Activated naive CD4-positive, alpha-beta T cell treated with Interleukin-2 at 50 U/mL for 16 hours (primary cell): ENCODE data around the gene PLCH1.

ENCODE experiments used
- DNase-seq: peaks from one replicate; pipeline ENCODE4 v3.0.0-alpha.2; 2020

PLCH1 gene

DNA sequence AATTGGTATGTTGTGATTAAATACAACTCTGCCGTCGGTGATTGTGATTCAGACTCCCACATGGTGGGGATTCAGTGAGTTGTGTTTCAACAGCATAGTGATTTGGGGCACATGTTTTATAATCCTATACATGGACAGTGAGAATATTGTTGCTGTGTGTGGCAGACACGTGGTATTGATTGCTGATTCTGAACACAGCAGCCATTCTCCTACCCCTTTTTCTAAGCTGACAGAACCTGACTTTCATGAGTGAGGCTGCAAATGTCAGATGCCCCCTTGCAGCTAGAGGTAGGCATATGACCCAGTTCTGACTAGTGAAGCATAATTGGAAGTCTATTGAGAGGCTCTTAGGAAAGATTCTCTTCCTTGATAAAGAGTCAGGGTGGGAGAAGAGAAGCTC lies 296.3 kb downstream of the PLCH1 start:
- DNase-seq = no peak

DNA sequence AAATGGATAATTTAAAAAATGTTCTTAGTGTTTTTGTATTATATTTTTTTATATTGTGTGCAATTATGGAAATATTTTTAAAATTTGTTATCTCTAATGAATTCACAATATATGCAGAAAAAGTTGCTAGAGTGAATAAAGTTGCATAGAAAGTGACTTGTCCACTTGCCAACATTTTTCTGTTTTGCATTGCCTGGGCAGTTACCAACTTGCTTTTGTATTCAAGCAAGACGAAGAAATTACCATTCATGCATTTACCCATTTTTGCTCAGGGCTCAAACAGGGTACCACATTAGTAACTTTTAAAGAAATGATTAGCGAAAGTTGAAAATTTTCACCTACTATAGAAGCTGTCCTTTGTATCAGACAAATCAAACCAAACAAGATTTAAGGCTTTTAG lies 298.5 kb downstream of the PLCH1 start:
- DNase-seq = no peak

DNA sequence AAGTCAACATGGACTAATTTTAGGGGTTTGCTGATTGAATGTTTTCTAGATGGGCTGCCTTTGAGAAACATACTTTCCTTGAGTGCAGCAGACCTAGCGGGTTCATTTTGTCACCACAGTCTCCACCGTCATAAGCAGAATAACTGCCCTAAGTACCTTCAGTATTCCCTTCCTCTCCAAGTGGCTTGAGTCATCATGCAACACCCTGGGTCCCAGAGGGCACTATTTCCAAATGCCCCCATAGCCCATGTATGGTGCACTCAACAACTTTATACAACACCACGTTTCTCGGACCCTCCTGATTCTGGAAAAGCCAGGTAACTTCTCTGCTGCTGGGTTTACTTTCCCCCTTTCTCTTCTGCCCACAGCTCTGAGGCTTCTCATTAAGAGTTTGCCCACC lies 300.1 kb downstream of the PLCH1 start:
- DNase-seq = no peak

DNA sequence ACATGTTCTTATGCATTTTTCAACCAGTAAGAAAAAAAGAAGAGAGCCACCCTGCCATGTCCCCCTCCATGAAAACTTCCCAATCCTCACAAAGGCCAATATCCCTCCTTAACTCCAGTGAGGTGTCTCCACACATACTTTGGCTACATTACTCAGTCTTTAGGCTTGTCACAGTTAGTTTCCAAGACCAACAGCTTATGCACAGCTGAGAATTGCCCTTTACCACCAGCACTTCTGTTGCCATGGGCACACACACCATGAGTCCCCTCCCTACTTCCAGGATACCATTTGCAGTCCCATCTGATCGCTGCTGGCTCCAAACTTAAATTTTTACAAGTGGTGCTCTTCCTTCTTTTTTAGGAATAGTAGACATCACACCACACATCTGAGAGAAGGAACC lies 301.1 kb downstream of the PLCH1 start:
- no peak for DNase-seq

DNA sequence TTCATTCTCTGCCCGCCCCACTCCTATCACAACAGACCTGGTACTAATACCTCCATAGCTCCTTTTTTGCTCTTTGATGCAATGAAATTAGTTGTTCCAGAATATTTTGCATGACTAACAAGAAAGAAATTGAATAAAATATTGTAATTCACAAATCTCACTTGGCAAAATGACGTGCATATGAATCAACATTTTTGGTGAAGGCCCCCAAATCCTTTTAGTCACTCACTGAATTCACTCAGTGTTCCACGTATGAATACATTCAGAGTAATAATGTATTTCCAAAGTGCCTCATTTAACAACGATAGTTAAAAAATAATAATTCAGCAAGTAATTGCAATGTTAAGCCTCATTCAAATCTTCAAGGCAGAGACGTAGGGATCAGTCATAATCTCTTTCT lies 302.8 kb downstream of the PLCH1 start:
- DNase-seq = no peak

DNA sequence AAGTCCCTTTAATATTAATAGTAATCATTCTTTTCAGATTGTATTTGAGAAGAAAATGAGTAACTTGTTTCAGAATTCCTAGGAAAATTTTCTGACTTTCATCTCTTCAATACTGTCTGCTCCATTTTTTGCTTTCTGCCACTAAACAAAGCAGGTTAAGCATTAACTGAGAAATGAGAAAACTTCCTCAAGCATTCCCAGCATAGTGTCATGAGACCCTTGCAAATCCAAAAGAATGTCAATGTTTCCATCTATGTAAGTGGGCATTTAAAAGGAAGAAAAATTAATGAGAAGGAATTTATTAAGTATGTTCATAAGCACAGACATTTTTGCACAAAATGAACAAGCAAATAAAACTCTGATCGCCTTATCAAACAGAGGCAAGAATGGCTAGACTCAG lies 303.4 kb downstream of the PLCH1 start:
- no peak for DNase-seq

DNA sequence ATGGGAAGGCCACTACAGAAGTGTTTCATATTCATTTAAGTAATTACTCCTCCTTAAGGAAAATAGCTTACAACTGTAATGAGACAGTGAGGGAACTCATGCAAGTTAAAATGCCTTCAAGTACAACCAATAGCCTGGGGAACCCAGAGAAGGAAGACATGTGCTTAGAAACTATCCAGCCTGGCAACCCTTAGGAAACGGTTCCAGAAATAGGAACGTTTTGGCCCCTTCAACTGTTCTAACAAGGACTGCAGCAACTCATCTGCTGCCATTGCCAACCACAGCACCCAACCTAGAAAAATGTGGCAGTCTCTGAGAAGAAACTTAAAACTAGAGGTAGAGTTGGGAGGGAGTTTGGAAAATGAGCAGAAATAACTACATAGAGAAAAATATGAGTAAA lies 303.8 kb downstream of the PLCH1 start:
- no peak for DNase-seq

DNA sequence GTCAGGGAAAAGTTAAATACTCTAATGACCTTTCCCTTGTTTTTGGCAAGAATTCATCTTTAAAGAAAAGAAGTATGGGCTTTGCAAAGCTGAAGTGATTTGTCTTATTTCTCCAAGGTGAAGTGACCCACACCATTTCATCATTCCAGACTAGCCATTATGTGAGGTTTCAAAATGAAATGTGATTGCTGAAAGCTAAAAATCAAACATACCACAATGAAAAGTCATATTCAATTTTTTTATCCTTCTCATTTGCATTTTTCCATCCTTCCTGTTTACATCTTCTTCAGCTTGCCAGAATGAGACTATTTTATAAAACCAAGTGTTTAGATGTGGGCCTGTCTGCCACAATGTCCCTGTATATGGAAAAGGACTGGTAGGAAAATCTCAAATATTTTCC lies 309.1 kb downstream of the PLCH1 start:
- DNase-seq = no peak

DNA sequence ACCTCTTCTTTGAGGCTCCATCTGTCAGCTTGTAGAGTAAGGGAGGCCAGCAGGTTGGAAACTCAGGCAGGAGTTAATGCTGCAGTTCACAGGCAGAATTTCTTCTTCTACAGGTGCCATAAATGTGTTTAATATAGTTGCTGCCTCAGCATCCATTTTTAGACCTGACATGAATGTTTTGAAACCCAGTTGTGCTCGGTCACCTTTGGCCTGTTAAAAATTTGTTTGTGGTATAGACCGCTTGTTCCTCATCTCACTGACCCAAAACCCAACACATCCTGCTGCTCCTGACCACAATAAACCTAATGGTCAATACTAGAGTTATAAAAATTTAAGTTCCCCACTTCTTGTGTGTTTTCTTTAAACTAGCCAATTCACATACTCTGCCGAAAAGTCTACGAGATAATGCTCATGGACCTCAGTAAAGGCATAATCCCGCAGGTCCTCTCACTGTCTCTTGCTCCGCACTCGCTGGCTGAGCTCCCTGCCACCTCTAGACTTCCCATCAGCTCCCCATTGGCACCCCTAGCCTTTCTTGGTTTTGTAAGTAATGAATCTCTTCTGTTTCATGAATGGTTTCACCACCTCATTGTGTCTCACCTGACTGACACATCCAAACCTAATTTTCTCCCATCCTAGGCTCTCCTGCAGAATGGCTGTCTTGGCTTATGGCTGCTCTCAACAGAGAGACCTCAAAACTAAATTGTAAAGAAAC lies 312.9 kb downstream of the PLCH1 start:
- DNase-seq = no peak

DNA sequence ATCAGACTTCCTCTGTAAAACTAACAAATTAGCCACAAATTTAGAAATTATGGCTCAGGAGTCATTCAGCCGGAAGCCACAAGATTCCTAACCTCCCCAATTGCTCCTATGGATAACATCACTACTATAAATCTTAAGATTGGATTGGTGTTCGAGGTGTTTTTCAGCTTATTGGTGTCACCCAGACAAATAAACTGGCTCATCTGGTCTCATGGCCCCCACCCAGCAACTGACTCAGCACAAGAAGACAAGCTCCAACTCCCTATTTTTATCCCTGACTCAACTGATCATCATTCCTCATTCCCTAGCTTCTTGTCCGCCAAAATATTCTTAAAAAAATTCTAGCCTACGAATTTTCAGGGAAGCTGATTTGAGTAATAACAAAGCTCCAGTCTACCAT lies 316.3 kb downstream of the PLCH1 start:
- DNase-seq = no peak

DNA sequence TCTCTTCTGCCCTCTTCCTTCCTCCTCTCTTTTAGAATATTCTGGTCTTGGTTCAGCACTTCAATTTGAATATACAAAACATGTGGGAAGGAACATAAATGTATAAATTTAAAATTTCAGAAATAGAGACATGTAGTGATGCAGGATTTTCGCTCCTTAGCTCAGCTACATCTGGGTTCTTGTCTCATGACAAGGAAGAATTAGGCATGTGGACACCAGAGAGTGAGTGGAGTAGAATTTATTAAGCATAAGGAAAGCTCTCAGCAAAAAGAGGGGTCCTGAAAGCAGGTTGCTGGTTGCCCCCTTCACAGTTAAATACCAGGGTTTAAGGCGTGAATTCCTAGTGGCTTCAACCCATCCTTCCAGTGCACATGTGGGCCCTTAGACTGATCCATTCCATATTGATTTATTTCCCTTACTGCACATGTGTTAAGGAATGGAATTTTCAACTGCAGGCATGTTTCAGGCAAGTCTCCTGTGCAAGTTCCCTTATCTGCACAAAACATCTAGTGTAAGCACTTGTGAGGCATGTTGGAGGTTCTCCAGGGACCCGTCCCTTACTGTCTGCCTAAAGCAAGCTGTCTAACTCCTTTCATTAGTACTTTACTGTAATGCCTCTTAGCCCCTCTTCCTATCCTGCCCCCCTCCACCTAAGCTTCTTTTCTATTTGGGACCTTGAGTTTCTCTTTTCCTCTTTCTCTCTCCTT lies 318.2 kb downstream of the PLCH1 start:
- no peak for DNase-seq

DNA sequence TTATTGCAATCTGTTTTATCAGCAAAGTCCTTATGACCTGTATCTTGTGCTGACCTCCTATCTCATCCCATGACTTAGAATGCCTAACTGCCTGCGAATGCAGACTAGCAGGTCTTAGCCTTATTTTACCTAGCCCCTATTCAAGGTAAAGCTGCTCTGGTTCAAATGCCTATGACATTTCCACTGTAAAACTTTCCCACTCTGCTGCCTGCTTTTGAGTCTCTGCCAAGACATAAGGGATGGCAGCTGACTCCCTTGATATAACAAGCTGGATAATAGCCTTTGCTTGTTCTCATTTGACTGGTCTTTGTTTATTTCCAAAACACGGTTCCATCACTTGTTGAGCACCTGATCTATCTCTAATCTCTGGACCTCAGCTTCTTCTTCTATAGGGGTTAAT lies 319.5 kb downstream of the PLCH1 start:
- no peak for DNase-seq

DNA sequence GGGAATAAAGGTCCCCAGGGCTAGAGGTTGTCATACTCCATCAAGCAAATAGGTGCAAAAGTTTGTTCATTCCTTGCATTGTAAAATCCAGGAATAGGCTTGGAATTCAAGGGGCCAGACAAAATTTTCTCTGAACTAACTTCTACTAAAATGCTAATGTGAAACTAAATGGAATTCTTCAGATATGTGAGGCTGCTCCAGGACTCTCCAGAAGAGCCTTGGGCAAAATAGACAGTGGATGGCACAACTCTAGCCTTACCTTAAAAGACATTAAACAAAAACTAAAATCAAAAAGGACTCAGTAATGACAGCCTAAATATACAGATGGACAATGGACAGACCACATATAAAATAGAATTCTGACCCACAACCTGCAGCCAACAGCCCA lies 320.6 kb downstream of the PLCH1 start:
- DNase-seq = no peak

DNA sequence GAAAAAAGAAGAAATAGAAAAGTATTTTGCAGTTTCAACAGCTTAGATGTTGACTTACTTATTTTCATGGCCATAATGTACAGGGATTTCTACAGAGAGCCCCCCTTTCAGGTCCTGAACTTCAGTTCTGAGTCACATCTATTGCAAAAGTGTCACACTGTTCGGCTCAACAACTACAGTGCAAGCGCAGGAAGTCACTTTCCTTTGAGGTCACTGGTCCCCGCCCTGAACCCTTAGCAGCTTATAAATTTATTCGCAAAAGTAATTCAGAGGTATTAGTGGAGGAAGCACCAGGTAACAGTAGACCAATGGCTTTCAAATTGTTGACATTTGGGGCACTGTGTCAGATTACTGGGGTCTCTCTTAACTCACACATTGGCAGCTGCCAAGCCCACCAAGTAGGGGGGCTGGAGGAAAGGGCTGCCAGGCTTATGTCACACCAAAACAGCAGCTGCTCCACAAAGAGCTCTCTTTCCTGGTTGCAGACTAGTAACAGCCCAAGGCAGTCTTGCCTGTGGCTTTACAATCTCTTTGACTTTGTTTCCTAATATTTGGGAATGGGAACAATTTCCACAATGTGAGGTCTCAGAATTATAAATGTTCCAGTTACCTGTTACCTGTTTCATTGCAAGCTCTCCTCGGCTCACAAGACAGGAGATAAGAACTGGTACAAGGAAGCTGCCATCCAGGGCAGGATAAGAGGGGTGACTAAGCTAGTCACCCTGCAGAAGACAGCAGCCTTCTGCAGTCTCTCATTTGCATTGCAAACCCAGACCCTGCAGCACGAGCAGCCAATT lies 321.1 kb downstream of the PLCH1 start:
- DNase-seq = no peak

DNA sequence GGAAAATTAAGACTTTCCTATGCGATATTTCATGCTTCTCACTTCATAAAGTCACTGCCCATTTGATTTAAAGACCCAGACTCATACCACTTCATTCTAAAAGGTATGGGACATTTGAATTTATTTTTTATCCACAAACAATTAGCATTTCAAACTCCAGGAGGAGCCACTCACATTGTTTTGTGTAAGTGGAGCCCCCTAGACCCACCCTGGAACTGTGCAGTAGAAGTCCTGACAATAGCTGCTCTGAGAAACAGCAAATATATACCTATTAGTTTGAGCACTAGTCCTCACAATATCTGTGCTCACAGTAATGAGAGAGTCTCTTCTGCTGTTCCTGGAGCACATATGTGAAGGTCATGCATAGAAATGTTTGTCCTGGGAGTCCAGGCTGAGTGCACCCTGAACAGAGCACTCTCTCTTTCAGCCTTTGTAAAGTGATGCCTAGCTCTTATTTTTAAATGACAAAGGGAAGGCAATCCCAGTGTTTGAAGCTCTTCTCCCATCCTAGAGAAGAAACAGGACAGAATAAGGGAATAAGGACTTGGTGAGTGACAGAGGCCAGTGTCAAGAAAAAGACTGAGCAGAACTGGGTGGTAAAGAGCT lies 323.9 kb downstream of the PLCH1 start:
- no peak for DNase-seq

DNA sequence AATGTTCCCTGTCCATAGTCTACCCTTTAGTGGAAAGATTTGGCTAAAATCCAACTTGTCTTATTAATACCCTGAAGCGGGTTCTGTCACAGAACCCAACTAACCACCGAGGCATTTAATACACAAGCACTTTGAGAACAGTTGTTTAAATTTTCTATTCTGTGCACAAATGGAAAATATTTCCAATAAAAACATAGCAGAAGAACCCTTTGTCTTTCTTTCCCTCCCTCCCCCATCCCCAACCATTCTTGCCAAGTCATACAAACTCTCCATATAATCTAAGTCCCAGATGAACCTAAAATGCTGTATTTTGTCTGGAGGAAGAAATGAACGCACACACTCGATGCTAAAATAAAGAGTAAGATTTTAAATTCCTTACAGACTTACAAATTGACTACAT lies 324.5 kb downstream of the PLCH1 start:
- DNase-seq = no peak

DNA sequence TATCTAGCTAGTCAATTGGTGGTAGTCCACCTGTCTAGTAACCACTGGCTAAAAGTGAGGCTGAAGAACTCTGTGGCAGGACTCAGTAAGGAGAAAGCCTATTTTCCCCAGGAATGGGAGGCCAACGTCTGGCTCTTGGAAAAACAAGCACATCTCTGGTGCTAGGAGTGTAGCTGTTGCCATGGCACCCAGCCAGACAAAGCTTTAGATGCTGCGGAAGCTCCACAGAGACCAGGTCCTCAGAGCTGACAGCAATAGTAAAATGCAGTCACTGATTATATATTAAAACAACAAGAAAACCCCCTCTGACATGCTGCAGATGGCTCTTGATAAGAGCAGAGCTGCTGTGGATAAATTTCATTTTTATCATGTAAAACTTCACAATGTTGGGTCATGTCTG lies 326.5 kb downstream of the PLCH1 start:
- no peak for DNase-seq

DNA sequence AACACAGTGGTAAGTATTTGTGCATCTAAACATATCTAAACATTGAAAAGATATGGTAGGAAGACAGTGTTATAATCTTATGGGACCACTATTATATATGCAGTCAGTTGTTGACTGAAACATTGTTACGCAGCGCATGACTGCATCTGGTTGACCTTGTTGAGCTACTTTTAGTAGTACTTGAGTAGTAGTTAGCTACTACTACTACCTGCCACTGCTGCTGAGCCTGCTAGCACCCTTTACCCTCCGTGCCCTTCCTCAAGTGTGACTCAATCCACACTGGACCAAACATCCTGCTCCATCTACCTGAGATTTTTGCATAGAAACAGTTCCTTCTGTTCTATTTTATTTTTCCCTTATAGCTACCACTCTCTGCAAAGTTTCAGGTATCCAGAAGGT lies 327.8 kb downstream of the PLCH1 start:
- no peak for DNase-seq

DNA sequence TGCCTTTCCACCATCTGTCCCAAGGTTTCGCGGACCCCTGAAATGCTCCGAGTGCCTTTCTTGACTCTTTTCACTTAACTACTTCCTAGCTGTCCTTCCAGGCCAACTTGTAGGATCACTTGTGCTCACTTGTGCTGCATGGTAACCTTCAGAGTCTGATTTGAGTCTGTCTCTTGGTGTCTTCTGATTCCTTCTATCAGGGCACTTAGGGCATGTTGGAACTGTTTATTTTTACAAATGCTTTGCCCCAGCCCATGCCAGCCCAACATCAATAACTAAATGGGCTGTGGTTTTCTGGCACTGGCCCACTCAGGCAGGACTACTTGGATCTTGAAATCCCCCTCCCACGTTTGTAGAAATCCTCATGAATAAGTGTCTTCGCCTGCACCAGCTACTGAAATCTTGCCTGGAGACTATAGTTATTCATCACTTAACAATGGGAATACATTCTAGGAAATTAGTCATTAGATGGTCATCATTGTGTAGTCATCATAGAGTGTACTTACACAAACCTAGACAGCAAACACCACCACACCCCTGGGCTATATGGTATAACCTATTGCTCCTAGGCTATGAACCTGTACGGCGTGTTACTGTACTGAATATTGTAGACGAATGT lies 328.3 kb downstream of the PLCH1 start:
- DNase-seq = no peak

DNA sequence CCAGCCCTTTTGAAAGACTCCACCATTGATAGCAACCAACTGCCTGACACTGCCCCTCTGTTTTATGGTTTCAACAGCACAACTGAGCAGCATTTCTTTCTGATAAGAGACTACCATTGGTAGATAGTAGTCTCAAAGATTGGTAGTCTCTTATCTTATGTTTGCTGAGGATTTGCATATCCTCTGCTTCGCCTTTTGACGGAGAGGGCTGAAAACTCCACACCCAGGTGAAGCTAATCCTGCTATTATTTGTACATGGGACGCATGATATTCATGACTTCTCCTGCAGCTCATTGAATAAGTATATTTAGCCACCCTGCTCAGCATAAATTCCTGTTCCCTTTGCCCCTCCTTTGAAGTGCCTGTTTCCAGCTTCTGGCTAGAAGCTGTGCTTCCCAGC lies 332.0 kb downstream of the PLCH1 start:
- DNase-seq = no peak

DNA sequence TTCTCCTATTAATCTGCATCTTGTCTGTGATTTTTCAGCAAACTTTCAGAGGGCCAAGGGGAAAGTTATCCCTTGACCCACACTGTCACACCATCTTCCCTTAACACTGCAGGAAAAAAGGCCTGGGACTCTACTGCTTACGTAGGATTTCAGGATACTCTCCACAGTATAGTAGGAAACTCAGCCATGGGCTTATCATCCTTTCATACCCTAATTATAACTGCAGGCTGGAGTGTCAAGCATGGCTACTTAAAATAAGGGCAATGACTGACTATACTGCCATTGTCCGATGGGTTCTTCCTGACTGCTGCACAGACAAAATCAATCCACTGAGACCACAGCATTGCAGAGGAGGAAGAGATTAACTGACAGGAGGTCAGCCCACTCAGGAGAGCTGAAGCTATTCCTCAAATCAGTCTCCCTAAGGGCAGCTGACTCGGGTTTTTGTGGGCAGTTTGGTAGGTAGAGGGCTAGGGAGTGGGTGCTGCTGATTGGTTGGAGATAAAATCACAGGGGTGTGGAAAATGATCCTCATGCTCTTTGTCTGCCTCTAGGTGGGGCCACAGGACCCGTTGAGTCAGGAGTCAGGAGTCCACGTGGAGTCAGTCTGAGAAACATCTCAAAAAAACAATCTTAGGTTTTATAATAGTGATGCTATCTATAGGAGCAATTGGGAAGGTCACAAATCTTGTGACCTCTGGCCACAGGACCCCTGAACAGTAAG lies 333.2 kb downstream of the PLCH1 start:
- no peak for DNase-seq

DNA sequence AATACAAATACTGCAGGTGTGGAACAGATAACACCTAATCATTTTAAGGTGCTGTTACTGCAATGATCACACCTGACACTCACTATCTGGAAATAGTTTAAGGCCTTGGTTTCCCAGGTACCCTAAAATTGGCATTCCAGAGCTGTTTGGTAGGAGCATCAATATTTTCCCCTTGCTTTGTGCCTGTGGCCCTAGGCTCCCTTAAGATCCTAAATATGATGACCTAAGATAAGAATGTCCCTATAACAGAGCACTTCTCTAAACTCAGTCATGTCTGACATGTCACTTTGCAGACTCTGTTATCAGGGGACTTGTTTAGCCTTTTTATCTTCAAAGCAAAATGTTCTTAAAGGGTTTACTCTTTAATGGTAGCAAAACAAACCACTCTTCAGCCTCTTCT lies 335.5 kb downstream of the PLCH1 start:
- DNase-seq = no peak

DNA sequence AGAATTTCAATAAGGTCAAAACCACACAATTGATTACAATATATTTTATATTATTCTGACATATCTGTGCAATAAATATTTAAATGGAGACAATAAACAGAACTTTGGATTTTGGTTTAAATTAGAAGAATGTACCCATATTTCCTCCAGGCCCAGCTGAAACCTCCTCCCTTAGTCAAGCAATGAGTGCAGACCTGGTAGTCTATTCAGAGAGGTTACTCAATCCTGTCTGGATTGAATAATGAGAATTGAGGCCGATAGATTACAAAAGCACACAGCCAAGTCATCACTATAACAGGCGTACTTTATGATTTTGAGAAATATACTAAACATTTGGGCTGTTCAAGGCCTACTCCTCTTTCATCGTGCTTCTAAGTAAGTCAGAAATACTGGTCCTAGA lies 336.9 kb downstream of the PLCH1 start:
- no peak for DNase-seq
